ENCODE data around the gene GPR78.

DNA sequence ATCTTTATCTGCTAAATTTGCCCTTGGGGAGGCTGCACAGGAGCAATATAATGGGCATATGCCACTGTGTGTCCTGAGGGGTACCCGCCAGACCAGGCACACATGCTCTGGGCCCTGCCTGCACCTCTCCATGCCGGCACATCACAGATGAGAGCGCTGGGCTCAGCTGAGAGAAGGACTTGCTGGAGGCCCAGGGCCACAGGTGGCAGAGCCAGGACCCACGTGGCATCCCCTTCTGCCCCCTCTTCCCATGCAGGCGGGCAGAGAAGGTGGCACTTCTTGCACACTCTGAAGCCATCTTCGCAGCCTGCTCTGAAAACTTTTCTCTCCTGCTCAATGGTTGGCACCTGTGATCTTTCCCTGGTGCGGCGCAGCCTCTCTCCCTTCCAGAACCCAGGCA lies 32.5 kb downstream of the GPR78 start:
- TF ChIP-seq L3MBTL2 (conservative IDR thresholded peaks at IDR 0.05) = no peak
- no peak for TF ChIP-seq ARNT (IDR thresholded peaks at IDR 0.05)
- TF ChIP-seq FOXA1 (IDR thresholded peaks at IDR 0.05) = no peak
- TF ChIP-seq ELF4 (IDR thresholded peaks at IDR 0.05) = no peak
- no peak for TF ChIP-seq SP1 (IDR thresholded peaks at IDR 0.05)
- TF ChIP-seq, protein P1, sequence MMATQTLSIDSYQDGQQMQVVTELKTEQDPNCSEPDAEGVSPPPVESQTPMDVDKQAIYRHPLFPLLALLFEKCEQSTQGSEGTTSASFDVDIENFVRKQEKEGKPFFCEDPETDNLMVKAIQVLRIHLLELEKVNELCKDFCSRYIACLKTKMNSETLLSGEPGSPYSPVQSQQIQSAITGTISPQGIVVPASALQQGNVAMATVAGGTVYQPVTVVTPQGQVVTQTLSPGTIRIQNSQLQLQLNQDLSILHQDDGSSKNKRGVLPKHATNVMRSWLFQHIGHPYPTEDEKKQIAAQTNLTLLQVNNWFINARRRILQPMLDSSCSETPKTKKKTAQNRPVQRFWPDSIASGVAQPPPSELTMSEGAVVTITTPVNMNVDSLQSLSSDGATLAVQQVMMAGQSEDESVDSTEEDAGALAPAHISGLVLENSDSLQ (IDR thresholded peaks at IDR 0.05) = no peak
- TF ChIP-seq CTBP1 (IDR thresholded peaks at IDR 0.05; ENCODE audit: borderline replicate concordance) = no peak
